ENCODE results near the gene GID8. TPM values are rescaled to one million over a fixed set of nuclear protein-coding genes. Genes with fewer than 3 reads are reported as not detected.

The GID8 gene
- total and polyA plus RNA-seq, 5 donors = 8.9 to 22.1 (median 19.7) TPM

GRCh38 chr20:62902926-62903615 lies 34.9 kb upstream of the GID8 start:
- H3K27ac ChIP-seq (ENCODE audit: low read length) = no peak overlapping the region
- ATAC-seq = no peak
- intact Hi-C loops (cut with DNase I) = no loop called here
- WGBS = 73% methylated on average over 7 of the region's 7 CpGs
- H3K9me3 ChIP-seq (ENCODE audit: control insufficient read depth, low read length) = no peaks in the 10 kb centered on the region
- no peak overlapping the region for H3K4me3 ChIP-seq (ENCODE audit: low read length)
- no peak for DNase-seq
- no peaks in the 10 kb centered on the region for H3K27me3 ChIP-seq (ENCODE audit: control insufficient read depth, insufficient read depth)
- H3K4me1 ChIP-seq (ENCODE audit: control insufficient read depth, insufficient read depth, low read length) = no peaks in the 10 kb centered on the region

GRCh38 chr20:62905536-62906117 lies 32.3 kb upstream of the GID8 start:
- intact Hi-C loops (cut with DNase I) = no loop called here
- no peak overlapping the region for H3K4me3 ChIP-seq (ENCODE audit: low read length)
- no peaks in the 10 kb centered on the region for H3K9me3 ChIP-seq (ENCODE audit: control insufficient read depth, low read length)
- DNase-seq (no peak), ATAC-seq (no peak)
- H3K4me1 ChIP-seq (ENCODE audit: control insufficient read depth, insufficient read depth, low read length) = no peaks in the 10 kb centered on the region
- no peaks in the 10 kb centered on the region for H3K27me3 ChIP-seq (ENCODE audit: control insufficient read depth, insufficient read depth)
- WGBS = 89% methylated on average over 17 of the region's 17 CpGs
- H3K27ac ChIP-seq (ENCODE audit: low read length) = no peak overlapping the region

DNA sequence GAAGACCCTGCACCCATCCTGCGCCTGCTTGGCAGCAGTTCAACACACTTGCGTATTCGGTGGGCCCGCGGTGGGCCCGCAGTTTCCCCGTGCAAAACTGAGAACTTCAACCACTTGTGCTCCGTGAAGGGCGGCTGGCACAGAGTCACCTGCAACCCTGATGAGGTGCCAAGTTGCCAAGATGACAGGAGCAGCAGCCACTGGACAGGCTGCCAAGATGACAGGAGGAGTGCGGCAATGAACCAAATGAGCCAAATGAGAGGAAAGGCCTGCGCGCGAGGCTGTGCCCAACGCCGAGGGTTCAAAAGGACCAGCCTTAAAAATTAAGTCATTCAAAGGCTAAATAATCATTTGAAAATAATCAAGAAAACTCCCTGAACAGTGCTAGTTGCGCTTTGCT lies 31.7 kb upstream of the GID8 start:
- 79% methylated on average over 16 of the region's 16 CpGs for WGBS
- H3K4me1 ChIP-seq (ENCODE audit: control insufficient read depth, insufficient read depth, low read length) = no peaks in the 10 kb centered on the region
- ATAC-seq (peak in 1 of 2 donors; percentile 29), DNase-seq (peak in 1 of 3 donors; percentile 63)
- no peaks in the 10 kb centered on the region for H3K27me3 ChIP-seq (ENCODE audit: control insufficient read depth, insufficient read depth)
- intact Hi-C loops (cut with DNase I) = no loop called here
- no peak overlapping the region for H3K27ac ChIP-seq (ENCODE audit: low read length)
- no peaks in the 10 kb centered on the region for H3K9me3 ChIP-seq (ENCODE audit: control insufficient read depth, low read length)
- H3K4me3 ChIP-seq (ENCODE audit: low read length) = no peak overlapping the region

DNA sequence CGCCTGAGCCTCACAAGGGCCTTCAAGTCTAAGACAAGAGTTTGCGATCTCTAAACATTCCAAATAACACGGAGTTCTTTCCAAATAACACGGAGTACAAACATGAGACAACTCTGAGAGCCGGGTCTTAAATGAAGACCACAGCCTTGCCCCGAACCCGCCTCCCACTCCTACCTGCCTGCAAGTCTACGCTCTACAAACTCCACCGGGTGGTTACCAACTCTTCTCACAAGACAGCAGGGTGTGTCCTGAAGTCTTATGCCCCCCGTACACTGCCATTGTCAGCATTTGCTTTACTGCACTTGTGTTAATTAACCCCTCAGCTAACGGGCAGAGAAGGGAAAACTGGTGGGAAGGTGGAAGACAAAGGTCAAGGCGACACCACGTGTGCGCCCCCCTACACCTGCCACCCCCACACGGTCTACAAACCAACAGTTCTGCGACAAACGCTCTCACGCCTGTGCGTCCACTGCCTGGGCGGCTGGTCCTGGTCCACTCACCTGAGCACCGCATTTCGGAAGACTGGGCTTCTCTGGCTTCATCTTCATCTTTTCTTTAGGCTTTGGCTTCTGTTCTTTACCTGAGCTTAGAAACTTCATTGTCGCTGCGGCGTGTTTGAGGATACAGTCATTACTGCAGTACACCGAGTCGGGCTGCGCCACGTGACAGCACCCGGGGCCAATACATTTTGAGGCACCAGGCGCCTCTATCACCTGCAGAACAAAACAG lies 31.1 kb upstream of the GID8 start:
- DNase-seq = no peak
- ATAC-seq = no peak
- Histone ChIP-seq H3K27ac (ENCODE audit: low read length) (no peak overlapping the region), H3K4me3 (ENCODE audit: low read length) (no peak overlapping the region), H3K4me1 (ENCODE audit: control insufficient read depth, insufficient read depth, low read length) (no peaks in the 10 kb centered on the region), H3K9me3 (ENCODE audit: control insufficient read depth, low read length) (no peaks in the 10 kb centered on the region), H3K27me3 (ENCODE audit: control insufficient read depth, insufficient read depth) (no peaks in the 10 kb centered on the region)
- WGBS = 92% methylated on average over 30 of the region's 31 CpGs
- intact Hi-C loops (cut with DNase I) = no loop called here

- Histone ChIP-seq H3K27me3 (ENCODE audit: control insufficient read depth, insufficient read depth) (no peaks in the 10 kb centered on the region), H3K4me1 (ENCODE audit: control insufficient read depth, insufficient read depth, low read length) (no peaks in the 10 kb centered on the region), H3K9me3 (ENCODE audit: control insufficient read depth, low read length) (no peaks in the 10 kb centered on the region), H3K4me3 (ENCODE audit: low read length) (no peak overlapping the region), H3K27ac (ENCODE audit: low read length) (no peak overlapping the region)
- intact Hi-C loops (cut with DNase I) = no loop called here
- ATAC-seq (no peak), DNase-seq (no peak)
- WGBS = 71% methylated on average over 16 of the region's 16 CpGs
These were observed 30.3 kb upstream of the GID8 start for GRCh38 chr20:62907384-62908317.

DNA sequence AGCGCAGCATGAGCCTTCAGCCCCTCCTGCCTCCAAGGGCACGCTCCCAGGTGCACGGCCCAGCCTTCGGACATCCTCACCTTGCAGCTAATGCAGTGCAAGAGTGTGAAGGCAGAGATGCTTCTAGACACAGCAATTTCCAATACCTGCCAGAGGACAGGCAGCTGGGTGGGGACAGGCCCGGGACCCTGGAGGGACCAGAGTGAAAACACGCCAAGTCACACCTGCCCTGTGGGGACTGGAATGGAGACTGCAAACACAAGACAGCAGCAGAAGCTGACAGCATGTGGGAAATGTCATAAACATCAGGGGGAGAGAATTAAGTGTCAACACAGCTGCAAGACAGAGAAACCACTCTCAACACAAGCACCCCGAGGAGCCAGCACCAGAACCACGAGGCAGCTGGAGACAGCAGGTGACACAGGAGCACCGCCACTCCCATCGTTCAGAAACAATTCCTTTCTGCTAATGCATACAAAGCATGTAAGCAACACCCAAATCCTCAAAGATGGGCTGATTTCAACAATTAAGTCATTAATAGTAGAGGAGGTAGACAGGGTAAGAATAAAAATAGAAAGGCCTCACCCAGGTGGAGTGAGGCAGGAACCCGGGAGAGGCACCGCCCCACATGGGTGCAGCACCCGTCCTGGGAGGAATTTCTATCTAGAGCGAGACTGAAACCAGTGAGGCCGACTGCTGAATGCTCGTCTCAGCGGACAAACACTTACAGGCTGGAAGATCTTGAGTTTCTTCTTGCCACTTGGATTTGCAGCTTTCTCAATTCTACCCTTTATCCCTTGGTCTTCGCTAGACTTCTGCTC lies 28.8 kb upstream of the GID8 start:
- Histone ChIP-seq H3K4me1 (ENCODE audit: control insufficient read depth, insufficient read depth, low read length) (peaks cover 1% of the 10 kb centered on the region), H3K4me3 (ENCODE audit: low read length) (no peak overlapping the region), H3K9me3 (ENCODE audit: control insufficient read depth, low read length) (no peaks in the 10 kb centered on the region), H3K27me3 (ENCODE audit: control insufficient read depth, insufficient read depth) (no peaks in the 10 kb centered on the region), H3K27ac (ENCODE audit: low read length) (no peak overlapping the region)
- WGBS = 87% methylated on average over 18 of the region's 18 CpGs
- DNase-seq (no peak), ATAC-seq (no peak)
- intact Hi-C loops (cut with DNase I) = no loop called here

DNA sequence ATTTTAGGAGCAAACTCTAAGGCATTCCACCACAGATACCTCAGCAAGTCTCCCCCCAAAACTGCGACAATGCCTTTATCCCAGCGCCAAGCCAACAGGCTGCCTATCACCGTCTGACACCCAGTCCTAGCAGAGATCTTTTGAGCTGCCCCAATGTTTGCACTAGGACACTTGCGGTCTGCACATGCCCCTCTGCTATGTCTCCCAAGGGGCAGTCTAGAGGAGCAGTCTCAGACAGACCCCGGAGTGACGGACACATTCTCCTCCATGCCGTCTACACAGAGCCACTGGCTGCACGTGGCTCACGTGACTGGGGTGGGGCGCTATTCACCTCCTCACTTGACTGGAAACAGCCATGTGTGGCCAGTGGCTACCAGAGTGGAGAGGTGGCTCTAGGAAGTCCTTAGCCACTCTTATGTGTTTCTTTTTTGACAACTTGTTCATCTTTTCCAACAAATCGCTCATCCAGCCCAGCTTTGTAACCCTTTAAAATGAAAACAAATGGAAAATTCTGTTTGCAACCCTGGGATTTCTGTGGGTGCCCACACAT lies 27.7 kb upstream of the GID8 start:
- 87% methylated on average over 11 of the region's 11 CpGs for WGBS
- ATAC-seq = no peak
- H3K27ac ChIP-seq (ENCODE audit: low read length) = no peak overlapping the region
- intact Hi-C loops (cut with DNase I) = no loop called here
- H3K9me3 ChIP-seq (ENCODE audit: control insufficient read depth, low read length) = no peaks in the 10 kb centered on the region
- no peaks in the 10 kb centered on the region for H3K27me3 ChIP-seq (ENCODE audit: control insufficient read depth, insufficient read depth)
- peaks cover 9% of the 10 kb centered on the region for H3K4me1 ChIP-seq (ENCODE audit: control insufficient read depth, insufficient read depth, low read length)
- no peak overlapping the region for H3K4me3 ChIP-seq (ENCODE audit: low read length)
- no peak for DNase-seq

GRCh38 chr20:62910777-62911497 lies 27.0 kb upstream of the GID8 start:
- H3K4me1 ChIP-seq (ENCODE audit: control insufficient read depth, insufficient read depth, low read length) = peaks cover 9% of the 10 kb centered on the region

DNA sequence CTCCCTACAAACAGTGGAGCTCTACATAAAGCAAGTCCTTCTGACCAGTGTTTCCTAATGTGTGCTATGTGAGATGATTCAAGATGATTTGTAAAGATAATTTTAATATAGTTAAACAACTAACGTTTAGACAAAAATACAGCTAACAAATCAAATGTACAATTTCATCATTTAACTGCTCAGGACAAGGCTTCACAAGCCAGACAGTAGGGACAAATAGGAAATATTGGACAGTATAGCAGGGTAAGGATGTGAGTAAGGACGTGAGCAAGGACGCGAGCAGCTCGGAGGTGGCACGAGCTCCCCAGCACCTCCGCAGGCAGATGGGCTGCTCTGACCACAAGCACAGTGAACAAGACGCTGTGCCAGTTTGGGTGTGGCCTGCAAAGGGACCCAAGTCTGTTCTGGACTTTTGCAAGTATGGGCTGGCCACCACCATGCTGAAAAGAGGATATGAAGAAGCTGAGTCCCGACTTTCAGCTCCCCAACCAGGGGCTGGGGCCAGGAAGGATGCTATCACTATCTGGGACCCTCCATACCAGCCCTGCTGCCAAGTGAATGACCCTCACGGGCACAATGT lies 26.2 kb upstream of the GID8 start:
- Histone ChIP-seq H3K4me3 (ENCODE audit: low read length) (no peak overlapping the region), H3K27me3 (ENCODE audit: control insufficient read depth, insufficient read depth) (no peaks in the 10 kb centered on the region), H3K27ac (ENCODE audit: low read length) (no peak overlapping the region), H3K4me1 (ENCODE audit: control insufficient read depth, insufficient read depth, low read length) (peaks cover 9% of the 10 kb centered on the region), H3K9me3 (ENCODE audit: control insufficient read depth, low read length) (no peaks in the 10 kb centered on the region)
- no peak for DNase-seq
- ATAC-seq = no peak
- 79% methylated on average over 10 of the region's 10 CpGs for WGBS
- intact Hi-C loops (cut with DNase I) = no loop called here

More at GRCh38 chr20:62910777-62911497, 27.0 kb upstream of the GID8 start:
- no peaks in the 10 kb centered on the region for H3K9me3 ChIP-seq (ENCODE audit: control insufficient read depth, low read length)
- ATAC-seq (no peak), DNase-seq (no peak)
- intact Hi-C loops (cut with DNase I) = no loop called here
- no peak overlapping the region for H3K27ac ChIP-seq (ENCODE audit: low read length)
- H3K4me3 ChIP-seq (ENCODE audit: low read length) = no peak overlapping the region
- H3K27me3 ChIP-seq (ENCODE audit: control insufficient read depth, insufficient read depth) = no peaks in the 10 kb centered on the region
- WGBS = 91% methylated on average over 45 of the region's 45 CpGs
